Mucosa of descending colon (tissue), 3 donors: ENCODE results near the gene ZNF579. TPM values are rescaled to one million over a fixed set of nuclear protein-coding genes. Genes with fewer than 3 reads are reported as not detected.
A peak's percentile ranks its signal among the peaks of the same experiment; 100 is the strongest.

ENCODE experiments used
- ATAC-seq: fragments of 200-7000 bp; cut with Tn5 transposase; one replicate; pipeline ENCODE4 v1.9.1; 2020; ENCODE audit warnings: mild to moderate bottlenecking, moderate library complexity
- DNase-seq, 3 donors: peaks; one replicate each; pipeline ENCODE4 v3.0.0-alpha.2; 2020
- H3K36me3 ChIP-seq: fragments of 200-600 bp; one replicate; pipeline ENCODE4 v1.8.0; 2021; ENCODE audit warnings: low read depth, mild to moderate bottlenecking
- H3K4me1 ChIP-seq: fragments of 200-600 bp; one replicate; pipeline ENCODE4 v1.8.0; 2021; ENCODE audit warnings: low read depth, mild to moderate bottlenecking
- H3K4me3 ChIP-seq: fragments of 200-600 bp; one replicate; pipeline ENCODE4 v1.8.0; 2021; ENCODE audit warnings: mild to moderate bottlenecking
- H3K9me3 ChIP-seq: fragments of 200-600 bp; one replicate; pipeline ENCODE4 v1.8.0; 2021; ENCODE audit warnings: mild to moderate bottlenecking
- CTCF ChIP-seq: fragments of 200-600 bp; IDR thresholded peaks from one replicate; pipeline ENCODE4 v1.8.0; 2022; ENCODE audit warnings: antibody characterized with exemption, mild to moderate bottlenecking
- intact Hi-C, 2 donors: fragments of 100-400 bp; cut with DNase I in 1 of 2; cut with micrococcal nuclease in 1 of 2; formaldehyde crosslinking; loops; one replicate each; pipeline versions ENCODE4 v1.11.0 to v1.11.1; 2022; cut with DNase I, micrococcal nuclease
- total RNA-seq, 3 donors: library from RNA; stranded (reverse); fragmentation: NEBNext Ultra II Directional in 2 of 3; extraction: Animal tissue kit (Norgen Biotek cat#: 25700) in 2 of 3; gene quantifications; one replicate each; pipeline versions ENCODE4 v1.2.1 to v1.2.4, GENCODE V29; 2021 to 2023
- donor health status: DM: no; HTN: no; CAD: no; lungs with moderate emphysema.
- donor health status: DM: no; HTN: no; CAD: no.
- donor health status: DM: no; HTN: yes; CAD: no.

The ZNF579 gene
- total RNA-seq, 3 donors from 2014 or later, result 6.2 to 13.6 (median 7.2) TPM

- no peaks in the 10 kb centered on the region for H3K9me3 ChIP-seq
- no peak for TF ChIP-seq CTCF
- no peaks in the 10 kb centered on the region for H3K36me3 ChIP-seq
- no peak overlapping the region for H3K4me3 ChIP-seq
- peaks cover 4% of the 10 kb centered on the region for H3K4me1 ChIP-seq
- DNase-seq (no peak), ATAC-seq (no peak)
- intact Hi-C loops, result no loop called here
Measured at GRCh38 chr19:55591555-55591954, 10.9 kb upstream of the ZNF579 start.

GRCh38 chr19:55590617-55591016, 10.0 kb upstream of the ZNF579 start:
- TF ChIP-seq CTCF, result no peak
- H3K36me3 ChIP-seq, result no peaks in the 10 kb centered on the region
- H3K4me3 ChIP-seq, result no peak overlapping the region
- intact Hi-C loops, result no loop called here
- peak in 1 of 3 donors; percentile 40 for DNase-seq
- H3K9me3 ChIP-seq, result no peaks in the 10 kb centered on the region
- H3K4me1 ChIP-seq, result peaks cover 8% of the 10 kb centered on the region
- peak; percentile 33 for ATAC-seq

- DNase-seq (no peak), ATAC-seq (no peak)
- Histone ChIP-seq H3K4me1 (peaks cover 8% of the 10 kb centered on the region), H3K36me3 (no peaks in the 10 kb centered on the region), H3K4me3 (no peak overlapping the region), H3K9me3 (no peaks in the 10 kb centered on the region)
- intact Hi-C loops, result no loop called here
- no peak for TF ChIP-seq CTCF
Measured at GRCh38 chr19:55590109-55590508, 9.5 kb upstream of the ZNF579 start.

- H3K4me1 ChIP-seq, result peaks cover 8% of the 10 kb centered on the region
- no peak for DNase-seq
- no peak for TF ChIP-seq CTCF
Measured at GRCh38 chr19:55588738-55589137, 8.1 kb upstream of the ZNF579 start.

GRCh38 chr19:55586976-55587668, 6.5 kb upstream of the ZNF579 start:
- intact Hi-C loops, result no loop called here
- ATAC-seq (peak; percentile 97), DNase-seq (peak; percentile 96 to 98 (median 97))
- Histone ChIP-seq H3K4me3 (no peak overlapping the region), H3K4me1 (peaks cover 8% of the 10 kb centered on the region), H3K36me3 (no peaks in the 10 kb centered on the region), H3K9me3 (no peaks in the 10 kb centered on the region)
- TF ChIP-seq CTCF, result no peak

More at GRCh38 chr19:55588738-55589137, 8.1 kb upstream of the ZNF579 start:
- no peaks in the 10 kb centered on the region for H3K9me3 ChIP-seq
- no peak for ATAC-seq
- intact Hi-C loops, result no loop called here
- H3K36me3 ChIP-seq, result no peaks in the 10 kb centered on the region
- H3K4me3 ChIP-seq, result no peak overlapping the region
